Epithelial cell of proximal tubule (primary cell): ENCODE measurements around the gene TMEM242. TPM values are rescaled to one million over a fixed set of nuclear protein-coding genes. Genes with fewer than 3 reads are reported as not detected.

Experiments used
- DNase-seq: peaks from one replicate; pipeline ENCODE4 v3.0.0-alpha.2; 2011; ENCODE audit warnings: low read depth
- H3K4me3 ChIP-seq: 2 replicates; pipeline ENCODE4 v1.5.1; 2011; ENCODE audit warnings: low read depth, mild to moderate bottlenecking, low read length
- CTCF ChIP-seq: conservative IDR thresholded peaks from 2 replicates; pipeline ENCODE4 v1.5.1; 2012; ENCODE audit warnings: low read depth, mild to moderate bottlenecking, low read length
- total RNA-seq: library from RNA; depleted of rRNA; stranded (reverse); fragments of >200 nt; gene quantifications from 2 replicates; pipeline ENCODE4 v1.2.3, GENCODE V29; 2015

Gene TMEM242
- total RNA-seq, 1 donor from 2014 or later: 5.2 TPM

DNA sequence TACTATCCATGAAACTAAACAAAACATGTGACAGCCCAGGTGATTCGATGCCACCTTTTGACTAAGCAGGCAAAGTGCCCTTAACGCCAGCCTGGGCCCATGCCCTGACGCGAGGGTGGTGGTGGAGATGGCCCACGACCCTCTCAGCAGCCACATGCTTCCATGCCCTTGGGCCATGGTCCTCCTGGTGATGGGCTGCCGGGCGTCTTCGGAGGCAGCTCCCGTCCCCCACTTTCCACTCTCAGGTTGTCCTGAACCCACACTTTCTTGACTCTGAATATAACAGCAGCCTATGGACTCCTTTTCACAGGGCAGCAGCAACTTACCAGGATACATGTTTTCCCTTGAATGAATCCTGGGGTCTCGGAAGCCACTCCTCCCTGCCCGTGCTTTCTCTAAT lies 33.6 kb downstream of the TMEM242 start:
- TF ChIP-seq CTCF: no peak
- DNase-seq: no peak
- H3K4me3 ChIP-seq: no peak overlapping the region

DNA sequence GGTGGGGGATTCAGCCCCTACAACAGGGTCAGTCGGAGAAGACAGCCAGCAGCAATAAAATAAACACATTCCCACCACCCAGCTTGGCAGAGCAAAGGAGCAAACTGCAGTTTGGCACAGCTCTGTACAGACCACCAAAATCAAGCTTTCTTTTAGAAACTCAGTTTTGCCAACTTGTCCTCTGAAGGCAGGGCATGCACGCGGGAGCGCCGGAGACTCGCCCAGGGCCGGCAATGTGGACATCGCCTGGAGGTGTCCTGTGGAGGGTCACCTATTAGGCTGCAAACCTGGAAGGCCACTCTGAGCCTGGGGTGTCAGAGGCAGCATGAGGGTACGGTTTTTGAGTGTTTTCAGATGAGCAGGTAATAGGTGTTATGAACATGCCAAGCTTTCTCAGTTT lies 34.7 kb downstream of the TMEM242 start:
- no peak for TF ChIP-seq CTCF
- H3K4me3 ChIP-seq: no peak overlapping the region
- DNase-seq: no peak

DNA sequence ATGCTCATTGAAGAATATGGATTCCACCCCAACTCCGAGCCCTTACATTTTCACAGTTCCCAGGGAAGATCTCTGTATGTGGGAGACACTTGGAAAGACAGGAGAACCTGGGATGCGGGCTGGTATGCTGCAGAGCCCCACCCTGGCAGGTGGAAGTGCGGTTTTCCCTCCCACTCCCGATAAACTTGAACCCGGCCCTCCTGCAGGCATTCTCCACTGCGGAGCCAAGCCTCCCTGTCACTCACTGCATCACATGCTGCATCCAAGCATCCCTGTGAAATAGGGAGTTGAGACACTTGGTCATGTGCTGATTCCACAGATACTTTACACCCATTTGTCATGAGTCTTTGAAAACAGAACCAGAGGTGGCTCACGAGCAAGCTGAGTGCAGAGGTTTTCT lies 35.4 kb downstream of the TMEM242 start:
- no peak for TF ChIP-seq CTCF
- DNase-seq: no peak
- no peak overlapping the region for H3K4me3 ChIP-seq

GRCh38 chr6:157287247-157287850 lies 36.0 kb downstream of the TMEM242 start:
- DNase-seq: no peak
- no peak for TF ChIP-seq CTCF
- H3K4me3 ChIP-seq: no peak overlapping the region

- H3K4me3 ChIP-seq: no peak overlapping the region
- DNase-seq: no peak
- TF ChIP-seq CTCF: no peak
Observed at GRCh38 chr6:157285422-157285779, 37.9 kb downstream of the TMEM242 start.

- no peak overlapping the region for H3K4me3 ChIP-seq
- no peak for TF ChIP-seq CTCF
Observed at GRCh38 chr6:157284738-157285421, 38.4 kb downstream of the TMEM242 start.

More at GRCh38 chr6:157284738-157285421, 38.4 kb downstream of the TMEM242 start:
- DNase-seq: no peak
